Measurements from ENCODE around the gene LENG1.

The LENG1 gene

GRCh38 chr19:54125713-54126112 is 33.8 kb downstream of the LENG1 start:
- Histone ChIP-seq H3K9me3 (ENCODE audit: insufficient read depth, low read length, severe bottlenecking) (no peaks in the 10 kb centered on the region), H3K79me2 (ENCODE audit: insufficient read depth, low read length) (no peaks in the 10 kb centered on the region), H3K27ac (ENCODE audit: low read length) (no peak overlapping the region), H3K27me3 (ENCODE audit: insufficient read depth, low read length, poor library complexity) (no peaks in the 10 kb centered on the region), H3K9ac (ENCODE audit: low read depth, low read length) (no peak overlapping the region), H3K36me3 (ENCODE audit: insufficient read depth, low read length) (peaks cover 88% of the 10 kb centered on the region), H3K4me3 (ENCODE audit: low read depth in 1 of 2, low read length in 2 of 2) (no peak overlapping the region), H2AFZ (ENCODE audit: low read depth, low read length) (no peak overlapping the region), H3K4me2 (ENCODE audit: insufficient read depth, low read length) (no peak overlapping the region), H4K20me1 (ENCODE audit: insufficient read depth, low read length) (peaks cover 12% of the 10 kb centered on the region), H3K4me1 (ENCODE audit: insufficient read depth, low read length) (no peaks in the 10 kb centered on the region)
- no peak for TF ChIP-seq EZH2 (IDR thresholded peaks at IDR 0.05; ENCODE audit: borderline replicate concordance, low read depth, low read length, severe bottlenecking)
- TF ChIP-seq CTCF (IDR thresholded peaks at IDR 0.05; ENCODE audit: borderline replicate concordance, extremely low read depth, low read length, poor library complexity, severe bottlenecking), result no peak
- DNase-seq (no peak), ATAC-seq (ENCODE audit: insufficient read depth, low read depth) (0 out of 3 replicates have a peak, but pooled peaks have one; percentile 14)

- H3K4me3 ChIP-seq (ENCODE audit: low read depth in 1 of 2, low read length in 2 of 2), result no peak overlapping the region
- no peak for TF ChIP-seq CTCF (IDR thresholded peaks at IDR 0.05; ENCODE audit: borderline replicate concordance, extremely low read depth, low read length, poor library complexity, severe bottlenecking)
- TF ChIP-seq EZH2 (IDR thresholded peaks at IDR 0.05; ENCODE audit: borderline replicate concordance, low read depth, low read length, severe bottlenecking), result no peak
- no peaks in the 10 kb centered on the region for H3K79me2 ChIP-seq (ENCODE audit: insufficient read depth, low read length)
- no peak overlapping the region for H3K27ac ChIP-seq (ENCODE audit: low read length)
- DNase-seq, result no peak
- H3K9me3 ChIP-seq (ENCODE audit: insufficient read depth, low read length, severe bottlenecking), result no peaks in the 10 kb centered on the region
- no peak overlapping the region for H2AFZ ChIP-seq (ENCODE audit: low read depth, low read length)
- peaks cover 94% of the 10 kb centered on the region for H3K36me3 ChIP-seq (ENCODE audit: insufficient read depth, low read length)
- peaks cover 12% of the 10 kb centered on the region for H4K20me1 ChIP-seq (ENCODE audit: insufficient read depth, low read length)
- H3K4me2 ChIP-seq (ENCODE audit: insufficient read depth, low read length), result no peak overlapping the region
- no peak for ATAC-seq (ENCODE audit: insufficient read depth, low read depth)
- H3K27me3 ChIP-seq (ENCODE audit: insufficient read depth, low read length, poor library complexity), result no peaks in the 10 kb centered on the region
- H3K4me1 ChIP-seq (ENCODE audit: insufficient read depth, low read length), result no peaks in the 10 kb centered on the region
- no peak overlapping the region for H3K9ac ChIP-seq (ENCODE audit: low read depth, low read length)
These were observed 35.1 kb downstream of the LENG1 start for GRCh38 chr19:54124393-54124792.

GRCh38 chr19:54123682-54124081 is 35.8 kb downstream of the LENG1 start:
- H3K9ac ChIP-seq (ENCODE audit: low read depth, low read length), result no peak overlapping the region
- no peaks in the 10 kb centered on the region for H3K27me3 ChIP-seq (ENCODE audit: insufficient read depth, low read length, poor library complexity)
- peaks cover 7% of the 10 kb centered on the region for H4K20me1 ChIP-seq (ENCODE audit: insufficient read depth, low read length)
- H3K27ac ChIP-seq (ENCODE audit: low read length), result no peak overlapping the region
- no peaks in the 10 kb centered on the region for H3K79me2 ChIP-seq (ENCODE audit: insufficient read depth, low read length)
- no peaks in the 10 kb centered on the region for H3K4me1 ChIP-seq (ENCODE audit: insufficient read depth, low read length)
- TF ChIP-seq EZH2 (IDR thresholded peaks at IDR 0.05; ENCODE audit: borderline replicate concordance, low read depth, low read length, severe bottlenecking) (no peak), CTCF (IDR thresholded peaks at IDR 0.05; ENCODE audit: borderline replicate concordance, extremely low read depth, low read length, poor library complexity, severe bottlenecking) (no peak)
- H3K4me2 ChIP-seq (ENCODE audit: insufficient read depth, low read length), result no peak overlapping the region
- no peak for ATAC-seq (ENCODE audit: insufficient read depth, low read depth)
- H3K9me3 ChIP-seq (ENCODE audit: insufficient read depth, low read length, severe bottlenecking), result no peaks in the 10 kb centered on the region
- peaks cover 90% of the 10 kb centered on the region for H3K36me3 ChIP-seq (ENCODE audit: insufficient read depth, low read length)
- H3K4me3 ChIP-seq (ENCODE audit: low read depth in 1 of 2, low read length in 2 of 2), result no peak overlapping the region
- DNase-seq, result no peak
- H2AFZ ChIP-seq (ENCODE audit: low read depth, low read length), result no peak overlapping the region

- no peak overlapping the region for H3K4me2 ChIP-seq (ENCODE audit: insufficient read depth, low read length)
- no peak for TF ChIP-seq CTCF (IDR thresholded peaks at IDR 0.05; ENCODE audit: borderline replicate concordance, extremely low read depth, low read length, poor library complexity, severe bottlenecking)
- TF ChIP-seq EZH2 (IDR thresholded peaks at IDR 0.05; ENCODE audit: borderline replicate concordance, low read depth, low read length, severe bottlenecking), result no peak
- ATAC-seq (ENCODE audit: insufficient read depth, low read depth) (no peak), DNase-seq (no peak)
- H3K4me1 ChIP-seq (ENCODE audit: insufficient read depth, low read length), result peaks cover 11% of the 10 kb centered on the region
- H3K36me3 ChIP-seq (ENCODE audit: insufficient read depth, low read length), result peaks cover 80% of the 10 kb centered on the region
- H2AFZ ChIP-seq (ENCODE audit: low read depth, low read length), result no peak overlapping the region
- peaks cover 20% of the 10 kb centered on the region for H3K79me2 ChIP-seq (ENCODE audit: insufficient read depth, low read length)
- no peak overlapping the region for H3K9ac ChIP-seq (ENCODE audit: low read depth, low read length)
- no peak overlapping the region for H3K4me3 ChIP-seq (ENCODE audit: low read depth in 1 of 2, low read length in 2 of 2)
- H4K20me1 ChIP-seq (ENCODE audit: insufficient read depth, low read length), result peaks cover 18% of the 10 kb centered on the region
- no peak overlapping the region for H3K27ac ChIP-seq (ENCODE audit: low read length)
- H3K27me3 ChIP-seq (ENCODE audit: insufficient read depth, low read length, poor library complexity), result no peaks in the 10 kb centered on the region
- H3K9me3 ChIP-seq (ENCODE audit: insufficient read depth, low read length, severe bottlenecking), result no peaks in the 10 kb centered on the region
These were observed 38.3 kb downstream of the LENG1 start for GRCh38 chr19:54121259-54121658.

All from DND-41 (cell line).